GM23338 (cell line): ENCODE measurements around the gene RCAN1. TPM values are rescaled to one million over a fixed set of nuclear protein-coding genes. Genes with fewer than 3 reads are reported as not detected.

Experiments used
- ATAC-seq: fragments of 200-7000 bp; cut with Tn5 transposase; 3 replicates; pipeline ENCODE4 v1.9.1; 2020
- DNase-seq: peaks from one replicate; pipeline ENCODE4 v3.0.0-alpha.2; 2015; ENCODE audit warnings: low spot score
- H2AFZ ChIP-seq: fragments of 200-600 bp; sonication (generic); 2 replicates; pipeline ENCODE4 v1.8.0; 2016; ENCODE audit warnings: antibody characterized with exemption, mild to moderate bottlenecking, moderate library complexity
- H3F3A ChIP-seq: fragments of 200-600 bp; sonication (generic); replicated peaks from 2 replicates; pipeline ENCODE4 v1.8.0; 2017; ENCODE audit warnings: antibody characterized with exemption, mixed run types, low read depth
- H3K27ac ChIP-seq: fragments of 200-600 bp; sonication (generic); 2 replicates; pipeline ENCODE4 v1.6.1; 2016; ENCODE audit warnings: low read depth
- H3K27me3 ChIP-seq: fragments of 200-600 bp; sonication (generic); 2 replicates; pipeline ENCODE4 v1.8.0; 2016; ENCODE audit warnings: mild to moderate bottlenecking, mixed run types, moderate library complexity; ENCODE audit not compliant: insufficient read depth
- H3K36me3 ChIP-seq: fragments of 200-600 bp; sonication (generic); 2 replicates; pipeline ENCODE4 v1.8.0; 2016; ENCODE audit warnings: mild to moderate bottlenecking; ENCODE audit not compliant: insufficient read depth
- H3K4me1 ChIP-seq: fragments of 200-600 bp; sonication (generic); 2 replicates; pipeline ENCODE4 v1.8.0; 2016; ENCODE audit warnings: mild to moderate bottlenecking, moderate library complexity; ENCODE audit not compliant: insufficient read depth
- H3K4me2 ChIP-seq: fragments of 200-600 bp; sonication (generic); 2 replicates; pipeline ENCODE4 v1.7.1; 2017; ENCODE audit warnings: mixed run types
- H3K4me3 ChIP-seq: fragments of 200-600 bp; sonication (generic); 2 replicates; pipeline ENCODE4 v1.6.1; 2016; ENCODE audit warnings: mixed run types
- H3K79me2 ChIP-seq: fragments of 200-600 bp; sonication (generic); replicated peaks from 2 replicates; pipeline ENCODE4 v1.8.0; 2017; ENCODE audit warnings: mild to moderate bottlenecking; ENCODE audit not compliant: insufficient read depth
- H3K9me2 ChIP-seq: fragments of 200-600 bp; sonication (generic); 2 replicates; pipeline ENCODE4 v1.8.0; 2017; ENCODE audit not compliant: insufficient read depth
- H4K20me1 ChIP-seq: fragments of 200-600 bp; sonication (generic); replicated peaks from 2 replicates; pipeline ENCODE4 v1.8.0; 2017; ENCODE audit warnings: mild to moderate bottlenecking; ENCODE audit not compliant: insufficient read depth
- H3K27ac Mint-ChIP-seq: 2 replicates; pipeline ENCODE4 v1.8.0; 2020; ENCODE audit warnings: inconsistent platforms, mild to moderate bottlenecking, moderate library complexity, mixed read lengths
- H3K27me3 Mint-ChIP-seq: 3 replicates; pipeline ENCODE4 v1.8.0; 2022; ENCODE audit warnings: low read depth, mild to moderate bottlenecking, moderate library complexity, mixed read lengths, inconsistent platforms; ENCODE audit not compliant: insufficient read depth, poor library complexity
- H3K36me3 Mint-ChIP-seq: 3 replicates; pipeline ENCODE4 v1.8.0; 2021; ENCODE audit warnings: low read depth, mild to moderate bottlenecking, inconsistent platforms, moderate library complexity, mixed read lengths
- H3K4me1 Mint-ChIP-seq: 3 replicates; pipeline ENCODE4 v1.8.0; 2020; ENCODE audit warnings: mild to moderate bottlenecking, inconsistent platforms, mixed read lengths
- H3K4me3 Mint-ChIP-seq: 3 replicates; pipeline ENCODE4 v1.8.0; 2021; ENCODE audit warnings: moderate library complexity, mild to moderate bottlenecking, inconsistent platforms, mixed read lengths
- H3K9me3 Mint-ChIP-seq: 3 replicates; pipeline ENCODE4 v1.8.0; 2020; ENCODE audit warnings: moderate library complexity, mild to moderate bottlenecking, inconsistent platforms, mixed read lengths
- EZH2 ChIP-seq: fragments of 200-600 bp; sonication (generic); IDR thresholded peaks from one replicate; pipeline ENCODE4 v1.8.0; 2017; ENCODE audit warnings: antibody characterized with exemption, mild to moderate bottlenecking, low read depth; ENCODE audit not compliant: unreplicated experiment
- EZH2phosphoT487 ChIP-seq: fragments of 200-600 bp; sonication (generic); IDR thresholded peaks from one replicate; pipeline ENCODE4 v1.8.1; 2018; ENCODE audit warnings: antibody characterized with exemption; ENCODE audit not compliant: unreplicated experiment
- JUNB ChIP-seq: IDR thresholded peaks from one replicate; pipeline ENCODE4 v1.6.1; 2016; ENCODE audit warnings: antibody characterized with exemption; ENCODE audit not compliant: unreplicated experiment
- STAT1 ChIP-seq: IDR thresholded peaks from one replicate; pipeline ENCODE4 v1.6.1; 2016; ENCODE audit warnings: antibody characterized with exemption; ENCODE audit not compliant: unreplicated experiment
- ZNF114 ChIP-seq: fragments of 250-450 bp; sonication (Bioruptor Pico); IDR thresholded peaks from 2 replicates; pipeline ENCODE4 v1.5.0; 2020; ENCODE audit warnings: mild to moderate bottlenecking, moderate library complexity
- ZNF331 ChIP-seq: fragments of 250-450 bp; sonication (Bioruptor Pico); IDR thresholded peaks from 2 replicates; pipeline ENCODE4 v1.5.0; 2020; ENCODE audit warnings: low read depth, mild to moderate bottlenecking, moderate library complexity
- polyA plus RNA-seq: library from polyadenylated mRNA; unstranded; fragments of >200 nt; fragmentation: Nextera tagmentation; extraction: Ambion mirVana; gene quantifications from 2 replicates; pipeline ENCODE4 v1.2.1, GENCODE V29; 2016
- total RNA-seq: library from RNA; depleted of rRNA; stranded (reverse); fragments of >200 nt; shearing (Covaris generic); gene quantifications from 2 replicates; pipeline ENCODE4 v1.2.3, GENCODE V29; 2014
- TF ChIP-seq, protein P1 (sequence below), 2 experiments: fragments of 200-600 bp in 1 of 2; sonication (generic) in 1 of 2; conservative IDR thresholded peaks; 2 replicates each; pipeline versions ENCODE4 v1.5.1 to v1.6.1; 2016 to 2017; ENCODE audit warnings: antibody characterized with exemption in 2 of 2, low read depth in 2 of 2, mild to moderate bottlenecking in 2 of 2, moderate library complexity in 1 of 2
- TF ChIP-seq, protein P2 (sequence below): fragments of 250-450 bp; sonication (Bioruptor Pico); IDR thresholded peaks from 2 replicates; pipeline ENCODE4 v1.5.0; 2020; ENCODE audit warnings: mild to moderate bottlenecking, moderate library complexity

The RCAN1 gene
- total and polyA plus RNA-seq, 2 experiments from 2014 or later = 3.7 to 5.2 TPM

DNA sequence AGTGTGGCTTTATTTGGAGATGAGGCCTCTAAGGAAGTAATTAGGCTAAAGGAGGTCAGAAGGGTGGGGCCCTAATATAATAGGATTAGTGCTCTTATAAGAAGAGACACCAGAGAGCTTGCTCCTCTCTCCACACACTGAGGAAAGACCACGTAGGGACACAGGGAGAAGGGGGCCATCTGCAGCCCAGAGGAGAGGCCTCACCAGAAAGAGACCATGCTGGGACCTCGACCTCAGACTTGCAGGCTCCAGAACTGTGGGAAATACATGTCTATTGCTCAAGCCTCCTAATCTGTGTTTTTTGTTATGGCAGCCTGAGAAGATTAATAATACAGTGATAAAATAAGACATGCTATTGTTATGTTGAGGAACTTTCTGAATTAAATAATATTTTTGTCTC, 8.3 kb downstream of the RCAN1 start:
- TF ChIP-seq EZH2 = no peak
- TF ChIP-seq, protein P1, sequence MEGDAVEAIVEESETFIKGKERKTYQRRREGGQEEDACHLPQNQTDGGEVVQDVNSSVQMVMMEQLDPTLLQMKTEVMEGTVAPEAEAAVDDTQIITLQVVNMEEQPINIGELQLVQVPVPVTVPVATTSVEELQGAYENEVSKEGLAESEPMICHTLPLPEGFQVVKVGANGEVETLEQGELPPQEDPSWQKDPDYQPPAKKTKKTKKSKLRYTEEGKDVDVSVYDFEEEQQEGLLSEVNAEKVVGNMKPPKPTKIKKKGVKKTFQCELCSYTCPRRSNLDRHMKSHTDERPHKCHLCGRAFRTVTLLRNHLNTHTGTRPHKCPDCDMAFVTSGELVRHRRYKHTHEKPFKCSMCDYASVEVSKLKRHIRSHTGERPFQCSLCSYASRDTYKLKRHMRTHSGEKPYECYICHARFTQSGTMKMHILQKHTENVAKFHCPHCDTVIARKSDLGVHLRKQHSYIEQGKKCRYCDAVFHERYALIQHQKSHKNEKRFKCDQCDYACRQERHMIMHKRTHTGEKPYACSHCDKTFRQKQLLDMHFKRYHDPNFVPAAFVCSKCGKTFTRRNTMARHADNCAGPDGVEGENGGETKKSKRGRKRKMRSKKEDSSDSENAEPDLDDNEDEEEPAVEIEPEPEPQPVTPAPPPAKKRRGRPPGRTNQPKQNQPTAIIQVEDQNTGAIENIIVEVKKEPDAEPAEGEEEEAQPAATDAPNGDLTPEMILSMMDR (conservative IDR thresholded peaks at IDR 0.05; ENCODE audit: low read depth in 2 of 2) = no peak

DNA sequence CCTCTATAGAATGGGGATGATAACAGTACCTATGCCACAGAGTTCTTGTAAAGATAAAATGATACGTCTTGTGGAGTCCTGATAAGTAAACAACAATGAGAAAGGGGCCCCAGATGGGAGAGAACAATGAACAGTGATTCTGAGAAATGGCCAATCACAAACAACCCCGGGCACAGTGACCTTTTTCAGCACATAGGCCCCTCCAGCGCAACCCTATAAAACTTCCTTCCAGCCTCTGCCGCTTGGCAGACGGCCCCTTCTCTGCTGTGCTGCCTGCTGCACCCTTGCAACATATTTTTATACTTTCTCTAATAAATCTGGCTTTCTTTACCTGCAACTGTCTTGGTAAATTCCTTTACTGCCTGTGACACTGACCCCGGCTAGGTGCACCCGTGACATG, 8.9 kb downstream of the RCAN1 start:
- Histone ChIP-seq H3K4me2 (no peak overlapping the region), H3K27ac (no peak overlapping the region), H3K4me3 (no peak overlapping the region), H3K27me3 (no peaks in the 10 kb centered on the region), H2AFZ (no peak overlapping the region), H3F3A (no peaks in the 10 kb centered on the region), H3K79me2 (no peaks in the 10 kb centered on the region), H3K4me1 (0 out of 2 replicates have a peak, but pooled peaks cover 4% of the 10 kb centered on the region), H3K9me2 (no peaks in the 10 kb centered on the region), H4K20me1 (peaks cover 4% of the 10 kb centered on the region; the same call in 1 of the 2 replicates), H3K36me3 (no peaks in the 10 kb centered on the region)
- Mint-ChIP-seq H3K4me3 (no peak overlapping the region), H3K36me3 (no peaks in the 10 kb centered on the region), H3K27ac (no peak overlapping the region), H3K9me3 (peaks cover 3% of the 10 kb centered on the region; the same call in 2 of the 3 replicates), H3K27me3 (peaks cover 5% of the 10 kb centered on the region), H3K4me1 (peaks cover 9% of the 10 kb centered on the region; the same call in 2 of the 3 replicates)
- ATAC-seq = no peak
- no peak for DNase-seq
- TF ChIP-seq, protein P2, sequence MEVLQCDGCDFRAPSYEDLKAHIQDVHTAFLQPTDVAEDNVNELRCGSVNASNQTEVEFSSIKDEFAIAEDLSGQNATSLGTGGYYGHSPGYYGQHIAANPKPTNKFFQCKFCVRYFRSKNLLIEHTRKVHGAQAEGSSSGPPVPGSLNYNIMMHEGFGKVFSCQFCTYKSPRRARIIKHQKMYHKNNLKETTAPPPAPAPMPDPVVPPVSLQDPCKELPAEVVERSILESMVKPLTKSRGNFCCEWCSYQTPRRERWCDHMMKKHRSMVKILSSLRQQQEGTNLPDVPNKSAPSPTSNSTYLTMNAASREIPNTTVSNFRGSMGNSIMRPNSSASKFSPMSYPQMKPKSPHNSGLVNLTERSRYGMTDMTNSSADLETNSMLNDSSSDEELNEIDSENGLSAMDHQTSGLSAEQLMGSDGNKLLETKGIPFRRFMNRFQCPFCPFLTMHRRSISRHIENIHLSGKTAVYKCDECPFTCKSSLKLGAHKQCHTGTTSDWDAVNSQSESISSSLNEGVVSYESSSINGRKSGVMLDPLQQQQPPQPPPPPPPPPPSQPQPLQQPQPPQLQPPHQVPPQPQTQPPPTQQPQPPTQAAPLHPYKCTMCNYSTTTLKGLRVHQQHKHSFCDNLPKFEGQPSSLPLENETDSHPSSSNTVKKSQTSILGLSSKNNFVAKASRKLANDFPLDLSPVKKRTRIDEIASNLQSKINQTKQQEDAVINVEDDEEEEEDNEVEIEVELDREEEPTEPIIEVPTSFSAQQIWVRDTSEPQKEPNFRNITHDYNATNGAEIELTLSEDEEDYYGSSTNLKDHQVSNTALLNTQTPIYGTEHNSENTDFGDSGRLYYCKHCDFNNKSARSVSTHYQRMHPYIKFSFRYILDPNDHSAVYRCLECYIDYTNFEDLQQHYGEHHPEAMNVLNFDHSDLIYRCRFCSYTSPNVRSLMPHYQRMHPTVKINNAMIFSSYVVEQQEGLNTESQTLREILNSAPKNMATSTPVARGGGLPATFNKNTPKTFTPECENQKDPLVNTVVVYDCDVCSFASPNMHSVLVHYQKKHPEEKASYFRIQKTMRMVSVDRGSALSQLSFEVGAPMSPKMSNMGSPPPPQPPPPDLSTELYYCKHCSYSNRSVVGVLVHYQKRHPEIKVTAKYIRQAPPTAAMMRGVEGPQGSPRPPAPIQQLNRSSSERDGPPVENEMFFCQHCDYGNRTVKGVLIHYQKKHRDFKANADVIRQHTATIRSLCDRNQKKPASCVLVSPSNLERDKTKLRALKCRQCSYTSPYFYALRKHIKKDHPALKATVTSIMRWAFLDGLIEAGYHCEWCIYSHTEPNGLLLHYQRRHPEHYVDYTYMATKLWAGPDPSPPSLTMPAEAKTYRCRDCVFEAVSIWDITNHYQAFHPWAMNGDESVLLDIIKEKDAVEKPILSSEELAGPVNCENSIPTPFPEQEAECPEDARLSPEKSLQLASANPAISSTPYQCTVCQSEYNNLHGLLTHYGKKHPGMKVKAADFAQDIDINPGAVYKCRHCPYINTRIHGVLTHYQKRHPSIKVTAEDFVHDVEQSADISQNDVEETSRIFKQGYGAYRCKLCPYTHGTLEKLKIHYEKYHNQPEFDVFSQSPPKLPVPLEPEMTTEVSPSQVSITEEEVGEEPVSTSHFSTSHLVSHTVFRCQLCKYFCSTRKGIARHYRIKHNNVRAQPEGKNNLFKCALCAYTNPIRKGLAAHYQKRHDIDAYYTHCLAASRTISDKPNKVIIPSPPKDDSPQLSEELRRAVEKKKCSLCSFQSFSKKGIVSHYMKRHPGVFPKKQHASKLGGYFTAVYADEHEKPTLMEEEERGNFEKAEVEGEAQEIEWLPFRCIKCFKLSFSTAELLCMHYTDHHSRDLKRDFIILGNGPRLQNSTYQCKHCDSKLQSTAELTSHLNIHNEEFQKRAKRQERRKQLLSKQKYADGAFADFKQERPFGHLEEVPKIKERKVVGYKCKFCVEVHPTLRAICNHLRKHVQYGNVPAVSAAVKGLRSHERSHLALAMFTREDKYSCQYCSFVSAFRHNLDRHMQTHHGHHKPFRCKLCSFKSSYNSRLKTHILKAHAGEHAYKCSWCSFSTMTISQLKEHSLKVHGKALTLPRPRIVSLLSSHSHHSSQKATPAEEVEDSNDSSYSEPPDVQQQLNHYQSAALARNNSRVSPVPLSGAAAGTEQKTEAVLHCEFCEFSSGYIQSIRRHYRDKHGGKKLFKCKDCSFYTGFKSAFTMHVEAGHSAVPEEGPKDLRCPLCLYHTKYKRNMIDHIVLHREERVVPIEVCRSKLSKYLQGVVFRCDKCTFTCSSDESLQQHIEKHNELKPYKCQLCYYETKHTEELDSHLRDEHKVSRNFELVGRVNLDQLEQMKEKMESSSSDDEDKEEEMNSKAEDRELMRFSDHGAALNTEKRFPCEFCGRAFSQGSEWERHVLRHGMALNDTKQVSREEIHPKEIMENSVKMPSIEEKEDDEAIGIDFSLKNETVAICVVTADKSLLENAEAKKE (CRISPR knock-in tag) = no peak
- no peak for TF ChIP-seq JUNB
- TF ChIP-seq ZNF114 (CRISPR knock-in tag) = no peak
- no peak for TF ChIP-seq STAT1
- TF ChIP-seq, protein P1 (conservative IDR thresholded peaks at IDR 0.05; ENCODE audit: low read depth in 2 of 2) = no peak
- no peak for TF ChIP-seq EZH2
- TF ChIP-seq EZH2phosphoT487 = no peak
- no peak for TF ChIP-seq ZNF331 (CRISPR knock-in tag)

More for the DNA sequence above, 8.3 kb downstream of the RCAN1 start:
- H3K4me3 ChIP-seq = no peak overlapping the region
- no peaks in the 10 kb centered on the region for H3K36me3 Mint-ChIP-seq
- H3K36me3 ChIP-seq = no peaks in the 10 kb centered on the region
- H2AFZ ChIP-seq = no peak overlapping the region
- H3K27ac Mint-ChIP-seq = no peak overlapping the region
- H3F3A ChIP-seq = no peaks in the 10 kb centered on the region
- H4K20me1 ChIP-seq = peaks cover 4% of the 10 kb centered on the region; the same call in 1 of the 2 replicates
- no peaks in the 10 kb centered on the region for H3K9me2 ChIP-seq
- 0 out of 2 replicates have a peak, but pooled peaks cover 4% of the 10 kb centered on the region for H3K4me1 ChIP-seq
- ATAC-seq (no peak), DNase-seq (no peak)
- H3K27me3 ChIP-seq = no peaks in the 10 kb centered on the region
- peaks cover 3% of the 10 kb centered on the region; the same call in 2 of the 3 replicates for H3K9me3 Mint-ChIP-seq
- peaks cover 5% of the 10 kb centered on the region for H3K27me3 Mint-ChIP-seq
- no peaks in the 10 kb centered on the region for H3K79me2 ChIP-seq
- H3K4me3 Mint-ChIP-seq = no peak overlapping the region
- no peak overlapping the region for H3K27ac ChIP-seq
- no peak overlapping the region for H3K4me2 ChIP-seq
- H3K4me1 Mint-ChIP-seq = peaks cover 9% of the 10 kb centered on the region; the same call in 2 of the 3 replicates
